ENCODE measurements around the gene VEGFA.

The VEGFA gene

DNA sequence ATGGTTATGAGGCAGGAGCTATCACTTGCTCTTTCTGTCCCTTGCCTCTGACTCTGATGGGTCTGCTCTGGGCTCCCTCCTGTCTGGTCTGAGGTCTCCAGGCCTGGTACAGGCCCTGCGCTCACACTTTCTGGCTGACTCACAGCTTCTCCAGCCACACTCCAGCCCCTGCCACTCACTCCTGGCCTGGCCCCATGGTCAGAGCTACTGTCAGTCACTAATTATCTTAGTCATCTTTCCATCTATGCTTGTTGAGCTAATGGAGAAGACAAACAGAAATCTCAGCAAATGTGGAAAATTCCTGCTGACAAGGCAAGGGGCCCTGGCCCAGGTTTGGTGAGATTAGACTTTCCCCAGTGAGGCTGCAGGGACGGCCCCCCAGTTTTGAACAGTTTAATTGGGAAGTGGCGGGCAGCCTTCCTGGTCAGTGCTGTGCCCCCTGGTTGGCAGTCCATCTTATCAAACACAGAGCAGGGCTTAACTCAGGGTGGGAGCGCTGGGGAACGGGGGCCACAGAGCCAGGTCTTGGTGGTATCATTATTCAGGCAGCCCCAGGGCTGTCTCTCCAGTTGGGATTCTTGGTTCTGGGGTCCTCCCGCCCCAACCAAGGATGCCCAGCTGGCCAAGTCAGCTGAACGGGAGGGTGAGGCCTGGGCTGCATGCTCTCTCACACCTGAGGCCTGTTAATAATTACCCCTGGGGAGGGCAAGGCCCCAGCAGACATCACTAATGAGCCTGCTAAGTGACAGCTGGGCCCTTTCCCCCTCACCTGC is 63.4 kb downstream of the VEGFA start:
- FAIRE-seq (no peak), DNase-seq (ENCODE audit: insufficient read length, low spot score) (no peak)
- TF ChIP-seq SPI1 (IDR thresholded peaks at IDR 0.05; ENCODE audit: low read depth, low read length) (no peak), POLR2A (IDR thresholded peaks at IDR 0.05; ENCODE audit: low read depth, low read length) (no peak), POLR2AphosphoS5 (IDR thresholded peaks at IDR 0.05; ENCODE audit: low read depth, low read length) (no peak), PAX5 (IDR thresholded peaks at IDR 0.05; ENCODE audit: insufficient read depth, low read length, severe bottlenecking) (no peak), TAF1 (IDR thresholded peaks at IDR 0.05; ENCODE audit: low read depth, low read length) (no peak)

DNA sequence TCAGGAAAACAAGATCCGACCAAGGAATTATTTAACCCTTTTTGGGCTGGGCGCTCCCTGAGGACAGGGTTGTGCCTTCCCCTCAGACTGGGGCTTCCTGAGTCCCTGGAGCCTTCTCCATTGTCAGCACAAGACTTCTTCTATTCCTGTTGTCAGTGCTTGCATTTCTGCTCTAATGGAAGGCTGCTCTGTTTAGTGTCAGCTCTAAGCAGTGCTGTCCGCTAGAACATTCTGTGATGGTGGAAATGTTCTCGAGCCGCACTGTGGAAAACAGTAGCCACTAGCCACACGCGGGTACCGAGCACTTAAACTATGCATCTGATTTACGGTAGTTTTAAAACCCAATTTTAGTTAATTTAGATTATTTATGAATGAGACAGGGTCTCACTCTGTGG is 64.0 kb downstream of the VEGFA start:
- FAIRE-seq (no peak), DNase-seq (ENCODE audit: insufficient read length, low spot score) (no peak)
- TF ChIP-seq SPI1 (IDR thresholded peaks at IDR 0.05; ENCODE audit: low read depth, low read length) (no peak), POU2F2 (IDR thresholded peaks at IDR 0.05; ENCODE audit: low read depth, low read length) (no peak), TAF1 (IDR thresholded peaks at IDR 0.05; ENCODE audit: low read depth, low read length) (no peak), POLR2A (IDR thresholded peaks at IDR 0.05; ENCODE audit: low read depth, low read length) (no peak), PAX5 (IDR thresholded peaks at IDR 0.05; ENCODE audit: insufficient read depth, low read length, severe bottlenecking) (no peak), POLR2AphosphoS5 (IDR thresholded peaks at IDR 0.05; ENCODE audit: low read depth, low read length) (no peak)

DNA sequence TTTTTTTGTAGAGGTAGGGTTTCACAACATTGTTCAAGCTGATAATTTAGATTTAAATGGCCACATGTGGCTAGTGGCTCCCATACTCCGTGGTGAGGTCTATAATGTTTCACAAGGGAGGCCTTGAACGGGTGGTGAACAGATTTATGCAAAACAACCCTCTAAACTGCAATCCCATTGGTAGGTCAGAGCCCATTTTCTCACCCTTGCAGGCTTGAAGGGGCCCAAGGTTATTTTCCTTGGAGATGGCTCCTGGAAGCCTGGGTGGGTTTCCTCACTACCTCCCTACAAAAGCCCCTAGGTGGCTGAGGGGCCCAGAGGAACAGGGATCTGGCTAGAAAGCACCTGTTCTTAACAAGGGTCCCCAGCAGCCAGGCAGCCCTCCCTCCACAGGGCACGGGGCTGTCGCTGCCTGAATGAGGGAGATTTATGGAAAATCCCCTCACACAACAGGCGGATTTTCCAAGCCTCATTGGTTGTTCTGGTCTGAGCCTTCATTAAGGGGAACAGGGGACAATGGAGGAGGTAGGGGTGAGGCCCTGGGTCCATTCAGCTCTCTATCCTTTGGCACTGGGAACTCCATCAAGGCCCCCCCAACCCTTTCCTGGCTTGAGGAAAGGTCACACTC is 64.6 kb downstream of the VEGFA start:
- no peak for TF ChIP-seq TAF1 (IDR thresholded peaks at IDR 0.05; ENCODE audit: low read depth, low read length)
- TF ChIP-seq PAX5 (IDR thresholded peaks at IDR 0.05; ENCODE audit: insufficient read depth, low read length, severe bottlenecking): no peak
- TF ChIP-seq SPI1 (IDR thresholded peaks at IDR 0.05; ENCODE audit: low read depth, low read length): no peak
- no peak for TF ChIP-seq POLR2AphosphoS5 (IDR thresholded peaks at IDR 0.05; ENCODE audit: low read depth, low read length)
- TF ChIP-seq POU2F2 (IDR thresholded peaks at IDR 0.05; ENCODE audit: low read depth, low read length): no peak
- no peak for TF ChIP-seq POLR2A (IDR thresholded peaks at IDR 0.05; ENCODE audit: low read depth, low read length)
- no peak for DNase-seq (ENCODE audit: insufficient read length, low spot score)
- FAIRE-seq: no peak

DNA sequence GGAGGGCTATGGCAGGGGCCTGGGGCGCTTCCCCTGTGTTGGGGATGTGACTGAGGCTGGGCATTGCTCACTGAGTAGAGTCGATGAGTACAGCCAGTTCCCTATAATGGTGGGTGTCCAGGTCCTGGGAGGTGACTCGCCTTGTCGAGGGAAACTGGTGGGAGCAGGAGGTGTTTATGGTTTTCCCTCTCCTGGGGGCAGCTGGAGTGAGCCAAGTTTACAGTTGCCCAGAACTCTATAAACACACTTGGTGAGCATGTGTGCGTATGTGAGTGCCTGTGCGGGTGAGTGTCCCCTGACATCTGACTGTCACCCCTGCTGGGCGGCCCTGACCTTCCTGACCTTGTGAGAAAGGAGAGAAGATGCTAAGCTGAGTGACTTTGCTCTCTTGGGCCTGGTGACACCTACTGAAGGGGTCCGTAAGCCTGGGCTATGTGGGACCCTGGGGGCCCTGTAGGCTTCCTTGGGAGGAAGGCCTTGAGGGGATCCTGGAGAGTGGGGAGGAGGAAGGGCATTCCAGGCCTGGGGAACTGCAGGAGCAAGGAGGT is 65.9 kb downstream of the VEGFA start:
- DNase-seq (ENCODE audit: insufficient read length, low spot score) (no peak), FAIRE-seq (no peak)
- TF ChIP-seq TAF1 (IDR thresholded peaks at IDR 0.05; ENCODE audit: low read depth, low read length) (no peak), POLR2AphosphoS5 (IDR thresholded peaks at IDR 0.05; ENCODE audit: low read depth, low read length) (no peak), PAX5 (IDR thresholded peaks at IDR 0.05; ENCODE audit: insufficient read depth, low read length, severe bottlenecking) (no peak), POU2F2 (IDR thresholded peaks at IDR 0.05; ENCODE audit: low read depth, low read length) (no peak), SPI1 (IDR thresholded peaks at IDR 0.05; ENCODE audit: low read depth, low read length) (no peak), POLR2A (IDR thresholded peaks at IDR 0.05; ENCODE audit: low read depth, low read length) (no peak)

All from GM12891 (cell line).